SH-SY5Y (cell line): ENCODE measurements around the gene TNNC1.

Experiments used
- GATA2 ChIP-seq: IDR thresholded peaks from 2 replicates; pipeline ENCODE4 v1.6.1; 2011; ENCODE audit warnings: mild to moderate bottlenecking, low read depth, low read length
- GATA3 ChIP-seq: IDR thresholded peaks from 2 replicates; pipeline ENCODE4 v1.6.1; 2011; ENCODE audit warnings: low read depth, mild to moderate bottlenecking, low read length, moderate library complexity

GRCh38 chr3:52437326-52438103 lies 16.3 kb downstream of the TNNC1 start:
- TF ChIP-seq GATA3 (no peak), GATA2 (no peak)
